ENCODE data around the gene MOB2. TPM values are rescaled to one million over a fixed set of nuclear protein-coding genes. Genes with fewer than 3 reads are reported as not detected.

MOB2 gene
- total RNA-seq, 1 experiment from 2014 or later, result 22.7 TPM

DNA sequence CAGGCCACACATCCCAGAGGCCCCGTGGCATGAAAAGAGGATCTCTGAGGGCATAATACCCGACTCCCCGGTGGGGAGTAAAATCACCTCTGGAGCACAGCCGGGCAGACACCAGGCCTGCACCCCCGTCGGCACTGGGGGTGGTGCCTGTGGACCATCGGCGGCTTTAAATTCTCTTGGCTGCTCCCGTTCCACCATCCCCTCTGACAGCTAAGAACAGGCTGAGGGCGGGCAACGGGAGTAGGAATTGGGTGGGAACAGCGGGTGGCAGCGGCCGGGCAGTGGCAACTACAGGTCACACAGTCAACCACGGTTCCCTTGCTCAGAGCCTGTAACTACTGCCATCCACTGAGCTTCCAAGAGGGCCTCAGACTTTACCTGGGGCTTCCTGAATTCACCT lies 40.2 kb upstream of the MOB2 start:
- Mint-ChIP-seq H3K4me3 (no peak overlapping the region), H3K36me3 (ENCODE audit: insufficient read depth in 1 of 3, low read depth in 3 of 3) (no peaks in the 10 kb centered on the region), H3K4me1 (peaks cover 0 to 5% of the 10 kb centered on the region in 2 experiments; a peak in 2 of 4 replicates), H3K27ac (no peak overlapping the region), H3K27me3 (ENCODE audit: low read depth) (no peaks in the 10 kb centered on the region), H3K9me3 (no peaks in the 10 kb centered on the region)
- no CpG with 5 or more reads among the region's 15 CpGs for WGBS (ENCODE audit: extremely low coverage, insufficient read length, low lambda C conversion rate)
- Histone ChIP-seq H3K56ac (ENCODE audit: insufficient read length, low read depth, low read length) (no peak overlapping the region), H3K4me1 (ENCODE audit: insufficient read depth, low read length) (no peaks in the 10 kb centered on the region), H3K27ac (ENCODE audit: insufficient read length, low read depth, low read length) (no peak overlapping the region), H4K20me1 (ENCODE audit: control insufficient read depth, insufficient read depth, insufficient read length) (no peaks in the 10 kb centered on the region), H3T11ph (ENCODE audit: low read length) (no peak overlapping the region), H3K14ac (ENCODE audit: insufficient read depth, low read length) (no peak overlapping the region), H4K8ac (replicated peaks; ENCODE audit: insufficient read length, low read depth, low read length) (no peak overlapping the region), H2BK5ac (ENCODE audit: insufficient read length, low read length) (no peak overlapping the region), H3K9me3 (ENCODE audit: control insufficient read depth, low read depth, low read length) (no peaks in the 10 kb centered on the region), H2BK15ac (ENCODE audit: low read depth, low read length) (no peak overlapping the region), H2BK20ac (ENCODE audit: low read depth, low read length, poor library complexity, severe bottlenecking) (no peak overlapping the region), H3K23ac (ENCODE audit: insufficient read length, low read depth, low read length) (no peak overlapping the region), H3K18ac (ENCODE audit: insufficient read length, low read depth, low read length) (no peak overlapping the region), H2AK5ac (ENCODE audit: insufficient read length, low read length) (no peak overlapping the region), H3K4ac (ENCODE audit: low read depth, low read length) (no peak overlapping the region), H3K4me2 (ENCODE audit: insufficient read depth, insufficient read length, low read length) (no peak overlapping the region), H3K79me2 (ENCODE audit: insufficient read depth, low read length) (peaks cover 1% of the 10 kb centered on the region; the same call in 1 of the 2 replicates), H2BK120ac (ENCODE audit: low read depth, low read length, poor library complexity, severe bottlenecking) (no peak overlapping the region), H4K5ac (ENCODE audit: insufficient read length, low read depth, low read length) (no peak overlapping the region), H4K91ac (ENCODE audit: insufficient read length, low read depth, low read length) (no peak overlapping the region), H3K9ac (ENCODE audit: extremely low read depth, insufficient read length, low read length) (no peak overlapping the region), H3K79me1 (ENCODE audit: insufficient read depth, low read depth, low read length, poor library complexity, severe bottlenecking) (peaks cover 9% of the 10 kb centered on the region), H3K23me2 (ENCODE audit: insufficient read length, low read depth, low read length, poor library complexity, severe bottlenecking) (no peaks in the 10 kb centered on the region), H3K27me3 (ENCODE audit: insufficient read depth, low read length) (0 out of 2 replicates have a peak, but pooled peaks cover 1% of the 10 kb centered on the region), H2AFZ (ENCODE audit: low read length) (no peak overlapping the region), H2BK12ac (ENCODE audit: insufficient read length, low read depth, low read length) (no peak overlapping the region)
- TF ChIP-seq, protein P1, sequence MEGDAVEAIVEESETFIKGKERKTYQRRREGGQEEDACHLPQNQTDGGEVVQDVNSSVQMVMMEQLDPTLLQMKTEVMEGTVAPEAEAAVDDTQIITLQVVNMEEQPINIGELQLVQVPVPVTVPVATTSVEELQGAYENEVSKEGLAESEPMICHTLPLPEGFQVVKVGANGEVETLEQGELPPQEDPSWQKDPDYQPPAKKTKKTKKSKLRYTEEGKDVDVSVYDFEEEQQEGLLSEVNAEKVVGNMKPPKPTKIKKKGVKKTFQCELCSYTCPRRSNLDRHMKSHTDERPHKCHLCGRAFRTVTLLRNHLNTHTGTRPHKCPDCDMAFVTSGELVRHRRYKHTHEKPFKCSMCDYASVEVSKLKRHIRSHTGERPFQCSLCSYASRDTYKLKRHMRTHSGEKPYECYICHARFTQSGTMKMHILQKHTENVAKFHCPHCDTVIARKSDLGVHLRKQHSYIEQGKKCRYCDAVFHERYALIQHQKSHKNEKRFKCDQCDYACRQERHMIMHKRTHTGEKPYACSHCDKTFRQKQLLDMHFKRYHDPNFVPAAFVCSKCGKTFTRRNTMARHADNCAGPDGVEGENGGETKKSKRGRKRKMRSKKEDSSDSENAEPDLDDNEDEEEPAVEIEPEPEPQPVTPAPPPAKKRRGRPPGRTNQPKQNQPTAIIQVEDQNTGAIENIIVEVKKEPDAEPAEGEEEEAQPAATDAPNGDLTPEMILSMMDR (conservative IDR thresholded peaks at IDR 0.05), result no peak
- no peak for DNase-seq
